Parathyroid adenoma (tissue), 2 donors: Measurements from ENCODE around the gene ENTPD6.

ENCODE experiments used
- H2AFZ ChIP-seq: fragments of 300-600 bp; sonication (generic); one replicate; pipeline ENCODE4 v1.7.0; 2017; ENCODE audit warnings: antibody characterized with exemption, mild to moderate bottlenecking
- H3K27ac ChIP-seq: fragments of 300-600 bp; sonication (generic); one replicate; pipeline ENCODE4 v1.7.0; 2017
- H3K27me3 ChIP-seq: fragments of 300-600 bp; sonication (generic); one replicate; pipeline ENCODE4 v1.7.0; 2017; ENCODE audit warnings: low read length; ENCODE audit not compliant: control insufficient read depth, insufficient read depth
- H3K36me3 ChIP-seq: fragments of 300-600 bp; sonication (generic); one replicate; pipeline ENCODE4 v1.7.0; 2017; ENCODE audit warnings: low read length; ENCODE audit not compliant: control insufficient read depth, insufficient read depth
- H3K4me1 ChIP-seq: fragments of 300-600 bp; sonication (generic); one replicate; pipeline ENCODE4 v1.7.0; 2017; ENCODE audit warnings: control low read depth
- H3K4me2 ChIP-seq: fragments of 300-600 bp; sonication (generic); one replicate; pipeline ENCODE4 v1.7.0; 2017; ENCODE audit warnings: low read length
- H3K4me3 ChIP-seq: fragments of 300-600 bp; sonication (generic); one replicate; pipeline ENCODE4 v1.7.0; 2017; ENCODE audit warnings: low read depth, low read length
- H3K79me2 ChIP-seq: fragments of 300-600 bp; sonication (generic); one replicate; pipeline ENCODE4 v1.7.0; 2017; ENCODE audit warnings: control low read depth
- H3K9ac ChIP-seq: fragments of 300-600 bp; sonication (generic); one replicate; pipeline ENCODE4 v1.7.0; 2017; ENCODE audit warnings: mild to moderate bottlenecking
- H3K9me3 ChIP-seq: fragments of 300-600 bp; sonication (generic); one replicate; pipeline ENCODE4 v1.7.0; 2017; ENCODE audit warnings: low read length; ENCODE audit not compliant: control insufficient read depth
- CTCF ChIP-seq: fragments of 300-600 bp; sonication (generic); IDR thresholded peaks from one replicate; pipeline ENCODE4 v1.7.0; 2017; ENCODE audit warnings: antibody characterized with exemption, mild to moderate bottlenecking
- donor health status: primary hyperparathyroidism.

ENTPD6 gene

DNA sequence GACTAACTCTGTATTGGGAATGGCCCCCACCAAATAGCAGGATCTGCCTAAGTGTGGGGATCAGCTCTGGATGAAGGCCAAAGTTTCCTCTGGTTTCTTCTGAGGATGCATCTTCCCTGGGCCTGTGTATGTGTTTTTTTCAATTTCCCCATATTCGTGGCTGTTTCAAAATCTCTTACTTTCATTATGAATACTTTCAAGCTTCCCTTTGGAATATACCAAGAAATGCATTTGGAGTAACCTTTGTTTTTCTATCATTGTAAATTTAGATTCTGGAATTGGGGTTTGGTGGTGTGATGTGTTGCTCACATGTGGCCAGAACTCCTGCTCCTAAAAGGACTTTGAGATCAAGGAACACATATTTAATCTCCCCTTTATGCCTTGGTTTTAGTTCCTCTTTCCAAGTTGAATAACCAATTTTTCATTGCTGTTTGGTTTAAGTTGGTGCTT lies 8.4 kb downstream of the ENTPD6 start:
- no peak for TF ChIP-seq CTCF
- no peak overlapping the region for H3K4me3 ChIP-seq
- no peaks in the 10 kb centered on the region for H3K36me3 ChIP-seq
- peaks cover 32% of the 10 kb centered on the region for H3K79me2 ChIP-seq
- no peaks in the 10 kb centered on the region for H3K9me3 ChIP-seq
- no peak overlapping the region for H3K9ac ChIP-seq
- H3K27me3 ChIP-seq = no peaks in the 10 kb centered on the region
- H2AFZ ChIP-seq = no peak overlapping the region
- H3K4me2 ChIP-seq = no peak overlapping the region
- no peaks in the 10 kb centered on the region for H3K4me1 ChIP-seq
- no peak overlapping the region for H3K27ac ChIP-seq

GRCh38 chr20:25204550-25205276 lies 9.2 kb downstream of the ENTPD6 start:
- Histone ChIP-seq H3K27ac (no peak overlapping the region), H3K4me2 (no peak overlapping the region), H3K79me2 (peaks cover 27% of the 10 kb centered on the region), H3K4me3 (no peak overlapping the region), H3K9ac (no peak overlapping the region), H3K9me3 (no peaks in the 10 kb centered on the region), H3K4me1 (no peaks in the 10 kb centered on the region), H2AFZ (no peak overlapping the region), H3K27me3 (no peaks in the 10 kb centered on the region), H3K36me3 (no peaks in the 10 kb centered on the region)
- TF ChIP-seq CTCF = no peak

- Histone ChIP-seq H3K36me3 (no peaks in the 10 kb centered on the region), H3K27me3 (no peaks in the 10 kb centered on the region), H3K4me1 (no peaks in the 10 kb centered on the region), H2AFZ (no peak overlapping the region), H3K9me3 (no peaks in the 10 kb centered on the region), H3K9ac (no peak overlapping the region), H3K79me2 (peaks cover 21% of the 10 kb centered on the region), H3K4me3 (no peak overlapping the region), H3K4me2 (no peak overlapping the region), H3K27ac (no peak overlapping the region)
- no peak for TF ChIP-seq CTCF
Measured at GRCh38 chr20:25205277-25206062, 10.0 kb downstream of the ENTPD6 start.

DNA sequence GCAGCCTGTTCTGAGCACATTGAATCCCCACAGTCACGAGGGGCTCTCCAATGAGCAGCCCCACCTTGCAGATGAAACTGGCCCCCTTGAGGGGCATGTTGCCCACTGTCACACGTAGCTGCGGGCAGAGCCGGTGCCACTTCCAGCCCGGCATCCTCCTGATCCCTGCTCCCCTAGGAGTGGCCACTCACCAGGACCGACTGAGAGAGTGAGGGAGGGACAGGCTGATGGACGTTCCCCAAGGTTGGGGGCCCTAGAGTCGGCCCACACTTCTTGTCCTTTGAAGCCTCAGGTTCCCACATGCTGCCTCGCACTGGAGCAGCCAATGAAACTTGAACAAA lies 10.5 kb downstream of the ENTPD6 start:
- Histone ChIP-seq H3K9me3 (no peaks in the 10 kb centered on the region), H3K79me2 (peaks cover 17% of the 10 kb centered on the region), H3K4me3 (no peak overlapping the region), H3K36me3 (no peaks in the 10 kb centered on the region), H3K27ac (no peak overlapping the region), H3K4me1 (no peaks in the 10 kb centered on the region), H3K27me3 (no peaks in the 10 kb centered on the region), H3K9ac (no peak overlapping the region), H2AFZ (no peak overlapping the region), H3K4me2 (no peak overlapping the region)
- no peak for TF ChIP-seq CTCF
